Right lobe of liver (tissue), 4 donors: ENCODE results near the gene TWIST1.

Experiments used
- CTCF ChIP-seq, 4 donors: fragments of 200-600 bp in 3 of 4; fragments of 450-650 bp in 1 of 4; IDR thresholded peaks; one replicate each; pipeline versions ENCODE4 v1.5.1 to v1.8.0; 2016 to 2022; ENCODE audit warnings: antibody characterized with exemption in 4 of 4, mild to moderate bottlenecking in 2 of 4
- POLR2A ChIP-seq: fragments of 450-650 bp; IDR thresholded peaks from one replicate; pipeline ENCODE4 v1.6.1; 2017; ENCODE audit warnings: antibody characterized with exemption, mild to moderate bottlenecking
- donor health status: DM: no; HTN: no; CAD: no.
- donor health status: DM: no; HTN: no; CAD: no.
- donor health status: DM: no; HTN: yes; CAD: no.

- no peak for TF ChIP-seq CTCF (IDR thresholded peaks at IDR 0.05)
- TF ChIP-seq POLR2A, result no peak
Observed at GRCh38 chr7:19102884-19103283, 14.6 kb downstream of the TWIST1 start.
